ENCODE data around the gene PSMD8.
"Not testable (repeated sequence)": the region's sequence is repeated elsewhere in the genome, so short reads cannot be mapped to it uniquely, and the experiment has no call there.

The PSMD8 gene

DNA sequence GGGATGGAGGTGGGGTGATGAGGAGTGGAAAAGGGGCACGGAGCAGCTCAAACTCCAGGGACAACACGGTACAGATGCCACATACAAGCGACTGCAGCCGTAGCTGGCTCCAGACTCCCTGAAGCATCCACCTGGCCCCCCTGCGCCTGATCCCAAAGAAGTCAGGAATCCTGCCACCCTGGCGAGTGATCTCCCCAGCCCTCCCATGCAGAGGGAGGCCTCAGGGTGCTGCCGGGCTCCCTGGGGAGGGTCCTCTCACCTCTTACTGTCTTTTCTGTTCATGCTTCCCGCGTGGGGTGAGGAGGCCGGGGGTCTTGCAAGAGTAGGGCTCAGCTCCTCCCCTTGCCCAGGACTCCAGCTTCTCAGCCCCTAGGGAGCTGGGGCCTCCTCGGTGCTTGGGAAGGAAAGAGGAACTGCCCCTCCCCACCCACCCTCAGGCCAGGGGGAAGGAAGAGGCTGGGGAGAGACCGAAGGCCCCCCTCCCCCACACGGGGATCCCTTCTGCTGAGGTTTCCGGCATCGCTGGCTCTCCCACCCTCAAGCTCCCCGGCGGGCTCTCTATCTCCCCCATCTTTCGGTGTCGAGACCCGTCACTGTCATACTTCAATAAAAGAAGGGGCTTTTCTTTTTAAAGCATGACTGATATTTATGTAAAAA, 51.6 kb downstream of the PSMD8 start, which contains the start of gene RASGRP4:
Gene RASGRP4 (minus strand): TSS at position 410 of the 657 bp plus-strand sequence. CDS start 128 bp downstream, at position 282.
- H3K27ac ChIP-seq (ENCODE audit: low read depth, low read length), result no peak within 1 kb of the TSS
- no peaks in the 10 kb centered on the region for H3K4me1 ChIP-seq (ENCODE audit: control insufficient read depth, insufficient read depth, low read length)
- H3K9ac ChIP-seq (ENCODE audit: low read length), result no peak within 1 kb of the TSS
- H3K36me3 ChIP-seq (ENCODE audit: control insufficient read depth, insufficient read depth, low read length), result no peaks in the 10 kb centered on the region
- H3K4me3 ChIP-seq (ENCODE audit: low read length), result no peak within 1 kb of the TSS
- H3K27me3 ChIP-seq (ENCODE audit: control insufficient read depth, insufficient read depth, low read length), result no peaks in the 10 kb centered on the region

DNA sequence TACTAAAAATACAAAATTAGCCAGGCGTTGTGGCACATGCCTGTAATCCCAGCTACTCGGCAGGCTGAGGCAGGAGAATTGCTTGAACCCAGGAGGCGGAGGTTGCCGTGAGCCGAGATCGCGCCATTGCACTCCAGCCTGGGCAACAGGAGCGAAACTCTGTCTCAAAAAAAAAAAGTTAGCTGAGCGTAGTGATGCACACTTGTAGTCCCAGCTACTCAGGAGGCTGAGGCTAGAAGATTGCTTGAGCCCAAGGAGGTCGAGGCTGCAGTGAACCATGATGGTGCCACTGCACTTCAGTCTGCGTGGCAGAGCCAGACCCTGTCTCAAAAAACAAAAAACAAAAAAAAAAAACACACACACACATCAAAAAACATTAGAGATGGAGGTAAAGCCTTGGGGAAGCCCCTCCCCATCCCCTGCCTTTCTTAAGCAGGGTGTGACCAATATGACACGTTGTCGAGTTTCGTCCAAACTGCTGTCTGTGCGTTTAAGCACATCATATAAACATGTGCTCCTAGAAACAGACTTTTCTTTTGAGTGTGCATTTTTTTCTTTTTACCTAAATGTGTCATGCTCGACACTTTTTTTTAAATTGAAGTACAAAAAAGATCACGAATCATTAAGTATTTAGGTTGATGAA, 52.8 kb downstream of the PSMD8 start:
- not testable (repeated sequence) for H3K27ac ChIP-seq (ENCODE audit: low read depth, low read length); H3K27me3 ChIP-seq (ENCODE audit: control insufficient read depth, insufficient read depth, low read length); H3K36me3 ChIP-seq (ENCODE audit: control insufficient read depth, insufficient read depth, low read length); H3K4me1 ChIP-seq (ENCODE audit: control insufficient read depth, insufficient read depth, low read length); H3K4me3 ChIP-seq (ENCODE audit: low read length); H3K9ac ChIP-seq (ENCODE audit: low read length)

DNA sequence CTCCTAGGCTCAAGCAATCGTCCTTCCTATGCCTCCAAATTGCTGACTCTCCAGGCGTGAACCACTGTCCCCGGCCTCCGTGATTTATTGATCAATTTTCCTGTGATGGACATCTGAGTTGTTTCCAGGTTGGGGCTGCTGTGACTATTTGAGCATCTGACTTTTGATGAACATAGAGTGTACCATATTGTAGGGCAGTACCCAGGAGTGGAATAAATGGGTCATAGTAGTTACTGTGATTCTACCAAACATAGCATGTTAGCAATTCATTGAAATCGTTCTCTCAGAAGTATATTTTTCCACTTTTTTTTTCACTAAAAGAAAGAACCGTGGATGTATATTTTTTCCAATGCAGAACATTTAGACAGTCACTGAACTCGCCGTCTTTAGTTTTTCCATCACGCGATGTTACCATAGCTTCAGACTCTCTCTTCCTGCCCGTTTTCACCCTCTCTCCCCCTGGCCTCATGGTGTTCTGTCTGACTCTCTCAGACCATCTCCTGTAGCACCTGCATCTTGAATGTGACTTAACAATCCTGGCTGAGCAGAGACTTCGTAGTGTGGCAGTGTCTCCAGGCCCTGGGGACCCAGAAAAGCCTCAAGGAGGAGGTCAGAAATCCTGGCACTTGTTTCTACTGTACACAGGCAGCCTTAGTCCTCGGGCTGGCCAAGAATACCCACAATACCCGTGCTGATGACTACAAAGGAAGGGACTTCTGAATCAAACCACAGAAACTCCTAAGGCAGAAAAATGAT, 54.9 kb downstream of the PSMD8 start:
- Histone ChIP-seq H3K36me3 (ENCODE audit: control insufficient read depth, insufficient read depth, low read length) (no peaks in the 10 kb centered on the region), H3K9ac (ENCODE audit: low read length) (no peak overlapping the region), H3K27me3 (ENCODE audit: control insufficient read depth, insufficient read depth, low read length) (peaks cover 5% of the 10 kb centered on the region), H3K27ac (ENCODE audit: low read depth, low read length) (no peak overlapping the region), H3K4me3 (ENCODE audit: low read length) (no peak overlapping the region), H3K4me1 (ENCODE audit: control insufficient read depth, insufficient read depth, low read length) (no peaks in the 10 kb centered on the region)

DNA sequence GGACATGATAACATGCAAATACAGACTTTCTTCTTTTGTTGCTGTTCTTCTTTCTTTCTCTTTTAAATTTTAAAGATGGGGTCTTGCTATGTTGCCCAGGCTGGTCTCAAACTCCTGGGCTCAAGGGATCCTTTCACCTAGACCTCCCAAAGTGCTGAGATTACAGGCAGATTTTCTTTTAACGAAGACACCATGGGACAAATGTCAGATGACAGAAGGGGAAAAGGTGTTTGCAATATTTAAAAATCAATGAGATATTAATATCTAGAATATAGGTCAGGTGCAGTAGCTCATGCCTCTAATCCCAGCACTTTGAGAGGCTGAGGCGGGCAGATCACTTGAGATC, 55.4 kb downstream of the PSMD8 start:
- no peaks in the 10 kb centered on the region for H3K4me1 ChIP-seq (ENCODE audit: control insufficient read depth, insufficient read depth, low read length)
- peaks cover 10% of the 10 kb centered on the region for H3K27me3 ChIP-seq (ENCODE audit: control insufficient read depth, insufficient read depth, low read length)
- no peak overlapping the region for H3K9ac ChIP-seq (ENCODE audit: low read length)
- H3K4me3 ChIP-seq (ENCODE audit: low read length), result no peak overlapping the region
- no peak overlapping the region for H3K27ac ChIP-seq (ENCODE audit: low read depth, low read length)
- H3K36me3 ChIP-seq (ENCODE audit: control insufficient read depth, insufficient read depth, low read length), result no peaks in the 10 kb centered on the region

DNA sequence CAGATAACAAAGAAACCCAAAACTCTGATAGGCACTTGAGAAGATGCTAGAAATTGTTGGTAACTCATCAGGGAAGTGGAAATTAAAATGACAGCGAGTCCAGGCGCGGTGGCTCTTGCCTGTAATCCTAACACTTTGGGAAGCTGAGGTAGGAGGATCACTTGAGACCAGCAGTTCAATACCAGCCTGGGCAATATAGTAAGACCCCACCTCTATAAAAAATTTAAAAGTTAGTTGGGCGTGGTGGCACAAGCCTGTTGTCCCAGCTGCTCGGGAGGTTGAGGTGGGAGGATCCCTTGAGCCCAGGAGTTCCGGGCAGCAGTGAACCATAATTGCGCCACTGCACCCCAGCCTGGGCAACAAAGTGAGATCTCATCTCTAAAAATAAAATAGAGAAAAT, 56.6 kb downstream of the PSMD8 start:
- Histone ChIP-seq H3K4me1 (ENCODE audit: control insufficient read depth, insufficient read depth, low read length) (no peaks in the 10 kb centered on the region), H3K4me3 (ENCODE audit: low read length) (no peak overlapping the region), H3K9ac (ENCODE audit: low read length) (no peak overlapping the region), H3K27ac (ENCODE audit: low read depth, low read length) (no peak overlapping the region), H3K36me3 (ENCODE audit: control insufficient read depth, insufficient read depth, low read length) (no peaks in the 10 kb centered on the region), H3K27me3 (ENCODE audit: control insufficient read depth, insufficient read depth, low read length) (peaks cover 13% of the 10 kb centered on the region)

DNA sequence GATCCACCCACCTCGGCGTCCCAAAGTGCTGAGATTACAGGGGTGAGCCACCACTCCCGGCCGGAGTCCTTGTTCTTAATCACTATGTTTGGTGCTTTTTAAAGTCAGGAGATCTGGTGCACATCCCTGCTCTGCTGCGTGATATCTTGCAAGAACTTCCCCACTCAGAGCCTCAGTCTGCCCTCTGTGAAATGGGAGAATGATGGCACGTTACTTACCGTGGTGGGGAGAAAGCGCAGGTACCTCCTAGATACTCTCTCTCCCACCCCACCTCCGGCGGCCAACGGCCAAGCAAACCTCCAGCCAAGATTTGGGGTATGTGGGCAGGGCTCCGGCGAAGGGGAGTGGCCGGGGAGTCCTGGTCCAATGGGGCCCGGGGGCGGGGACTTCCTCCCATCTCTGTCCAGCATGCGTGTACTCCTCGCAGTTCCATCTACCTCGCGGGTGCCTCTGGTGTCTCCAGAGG, 58.9 kb downstream of the PSMD8 start, which contains the start of gene RYR1:
Gene RYR1 (plus strand): TSS at position 424 of the 466 bp plus-strand sequence. CDS start 139 bp downstream, outside the sequence.
- no peak within 1 kb of the TSS for H3K9ac ChIP-seq (ENCODE audit: low read length)
- no peaks in the 10 kb centered on the region for H3K36me3 ChIP-seq (ENCODE audit: control insufficient read depth, insufficient read depth, low read length)
- no peaks in the 10 kb centered on the region for H3K4me1 ChIP-seq (ENCODE audit: control insufficient read depth, insufficient read depth, low read length)
- peaks cover 13% of the 10 kb centered on the region for H3K27me3 ChIP-seq (ENCODE audit: control insufficient read depth, insufficient read depth, low read length)
- H3K4me3 ChIP-seq (ENCODE audit: low read length), result peak within 1 kb of the TSS; percentile 32
- H3K27ac ChIP-seq (ENCODE audit: low read depth, low read length), result no peak within 1 kb of the TSS
